ENCODE results near the gene GSS.

DNA sequence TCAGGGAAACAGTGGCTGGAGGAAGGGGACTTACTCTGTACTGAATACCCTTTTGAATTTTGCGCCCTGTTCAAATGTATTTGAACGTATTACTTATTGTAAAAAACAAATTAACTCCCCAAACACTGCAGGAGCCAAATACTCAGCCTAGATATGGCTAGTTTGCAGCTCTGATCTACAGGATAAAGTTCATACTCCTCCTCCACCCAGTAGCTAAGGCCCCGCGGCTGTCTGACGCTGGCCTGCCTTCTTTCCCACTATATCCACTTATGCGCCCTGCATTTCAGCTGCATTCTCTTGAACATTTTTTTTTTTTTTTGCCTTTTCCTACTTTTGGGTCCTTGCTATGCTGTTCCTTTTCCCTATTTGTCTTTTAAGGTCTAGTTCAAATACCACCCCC lies 6.5 kb downstream of the GSS start:
- TF ChIP-seq, protein P1, sequence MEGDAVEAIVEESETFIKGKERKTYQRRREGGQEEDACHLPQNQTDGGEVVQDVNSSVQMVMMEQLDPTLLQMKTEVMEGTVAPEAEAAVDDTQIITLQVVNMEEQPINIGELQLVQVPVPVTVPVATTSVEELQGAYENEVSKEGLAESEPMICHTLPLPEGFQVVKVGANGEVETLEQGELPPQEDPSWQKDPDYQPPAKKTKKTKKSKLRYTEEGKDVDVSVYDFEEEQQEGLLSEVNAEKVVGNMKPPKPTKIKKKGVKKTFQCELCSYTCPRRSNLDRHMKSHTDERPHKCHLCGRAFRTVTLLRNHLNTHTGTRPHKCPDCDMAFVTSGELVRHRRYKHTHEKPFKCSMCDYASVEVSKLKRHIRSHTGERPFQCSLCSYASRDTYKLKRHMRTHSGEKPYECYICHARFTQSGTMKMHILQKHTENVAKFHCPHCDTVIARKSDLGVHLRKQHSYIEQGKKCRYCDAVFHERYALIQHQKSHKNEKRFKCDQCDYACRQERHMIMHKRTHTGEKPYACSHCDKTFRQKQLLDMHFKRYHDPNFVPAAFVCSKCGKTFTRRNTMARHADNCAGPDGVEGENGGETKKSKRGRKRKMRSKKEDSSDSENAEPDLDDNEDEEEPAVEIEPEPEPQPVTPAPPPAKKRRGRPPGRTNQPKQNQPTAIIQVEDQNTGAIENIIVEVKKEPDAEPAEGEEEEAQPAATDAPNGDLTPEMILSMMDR (IDR thresholded peaks at IDR 0.05) = no peak
- TF ChIP-seq EZH2 (IDR thresholded peaks at IDR 0.05) = no peak

Data from neural progenitor cell (in vitro differentiated cells).